GM19023 (cell line): ENCODE results near the gene TRPV6.

Experiments used
- ATAC-seq: cut with Tn5 transposase; IDR thresholded peaks from one replicate; pipeline ENCODE4 v1.9.1; 2021; ENCODE audit warnings: mild to moderate bottlenecking, moderate library complexity; ENCODE audit not compliant: unreplicated experiment

The TRPV6 gene

DNA sequence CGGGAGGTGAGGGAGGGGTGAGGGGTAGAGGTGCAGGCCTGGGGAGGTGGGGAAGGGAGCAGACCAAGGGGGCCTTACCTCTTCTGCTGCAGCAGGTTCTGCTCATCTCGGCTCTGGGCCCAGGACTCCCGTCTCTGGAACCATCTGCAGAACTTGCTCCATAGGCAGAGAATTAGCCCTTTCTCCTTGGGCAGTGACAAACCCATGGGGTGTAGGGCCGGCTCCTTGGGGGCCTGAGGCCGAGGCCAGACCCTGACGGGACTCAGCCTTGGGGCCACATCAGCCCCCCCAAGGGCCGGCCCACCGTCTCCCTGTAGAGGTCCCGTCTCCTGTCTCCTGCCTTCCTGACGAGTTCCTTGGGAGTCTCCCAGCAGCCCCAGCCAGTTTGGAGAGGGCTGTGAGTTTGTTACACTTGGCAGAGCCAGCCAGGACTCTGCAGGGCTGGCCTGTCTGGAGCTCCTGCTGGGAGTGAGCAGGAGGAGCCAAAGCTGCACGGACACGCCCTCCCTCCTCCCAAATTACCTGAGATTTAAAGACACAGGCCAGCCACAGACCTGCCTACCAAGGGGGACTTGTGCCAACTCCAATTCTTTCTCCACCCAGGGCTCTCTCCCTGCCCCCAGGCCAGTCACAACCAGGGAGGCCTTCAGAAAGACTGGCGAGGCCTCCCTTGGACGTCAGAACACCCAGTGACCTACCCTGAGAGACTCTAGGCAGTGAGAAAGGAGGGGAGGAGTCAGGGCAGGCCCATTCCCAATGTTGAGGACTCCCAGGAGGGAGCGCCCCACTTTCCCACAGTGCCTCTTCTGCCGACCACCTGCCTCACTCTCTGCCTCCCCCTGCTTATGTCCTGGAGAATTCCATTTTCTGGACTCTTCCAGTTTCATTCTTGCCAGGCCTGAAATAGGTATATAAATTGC is at the start of gene TRPV6:
TRPV6 (minus strand) TSS at position 435 of the 920 bp plus-strand sequence.
- no peak for ATAC-seq

DNA sequence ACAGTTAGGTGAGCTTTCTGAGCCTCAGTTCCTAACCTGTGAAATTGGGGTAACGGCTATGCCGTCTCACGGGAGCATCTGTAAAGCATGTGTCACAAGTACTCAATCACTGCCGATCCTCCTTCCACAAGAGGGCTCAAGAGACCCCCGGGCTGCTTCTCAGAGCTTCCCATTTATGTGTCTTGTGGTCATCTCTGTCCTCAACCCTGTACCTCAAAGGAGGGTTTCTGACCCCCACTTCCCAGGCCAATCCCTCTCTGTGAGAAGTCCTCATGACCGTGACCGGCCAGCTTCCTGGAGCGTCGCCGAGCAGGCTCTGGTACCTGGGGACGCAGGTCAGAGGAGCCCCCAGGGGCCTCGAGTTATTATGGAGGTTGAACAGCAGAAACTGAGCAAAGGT is 48.5 kb upstream of the TRPV6 start:
- ATAC-seq, result no peak

- no peak for ATAC-seq
Observed at GRCh38 chr7:142933624-142934023, 48.1 kb upstream of the TRPV6 start, which contains the start of gene TRPV5. Gene TRPV5 (minus strand): TSS chr7:142933746. CDS start chr7:142933459, 287 bp downstream.

GRCh38 chr7:142933092-142933475 is 47.5 kb upstream of the TRPV6 start:
- no peak for ATAC-seq

- no peak for ATAC-seq
Observed at GRCh38 chr7:142932386-142933091, 47.0 kb upstream of the TRPV6 start.

GRCh38 chr7:142930126-142930730 is 44.7 kb upstream of the TRPV6 start:
- no peak for ATAC-seq

DNA sequence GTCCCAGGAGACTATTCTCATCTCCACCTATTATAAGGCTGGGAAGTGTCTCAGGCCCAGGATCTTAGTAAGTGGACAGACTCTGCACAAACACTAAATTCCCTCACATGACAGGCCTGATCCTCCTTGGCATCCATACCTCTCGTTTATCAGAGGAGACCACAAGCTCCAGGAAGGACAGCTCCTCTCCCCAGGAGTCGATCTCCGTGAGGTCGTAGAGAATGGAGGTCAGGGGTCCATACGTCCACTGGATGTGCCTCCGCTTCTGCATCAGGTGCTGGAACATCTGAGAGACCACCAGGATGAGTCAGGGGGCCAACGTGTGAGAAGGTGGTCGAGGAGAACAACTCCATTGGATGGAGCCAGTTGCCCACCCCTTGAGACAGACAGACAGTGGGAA is 42.4 kb upstream of the TRPV6 start:
- no peak for ATAC-seq

GRCh38 chr7:142927085-142927745 is 41.7 kb upstream of the TRPV6 start:
- no peak for ATAC-seq

- ATAC-seq, result no peak
Observed at GRCh38 chr7:142925413-142925812, 39.9 kb upstream of the TRPV6 start.

GRCh38 chr7:142923391-142923790 is 37.8 kb upstream of the TRPV6 start:
- no peak for ATAC-seq

- ATAC-seq, result no peak
Observed at GRCh38 chr7:142919656-142920055, 34.1 kb upstream of the TRPV6 start.

- ATAC-seq, result no peak
Observed at GRCh38 chr7:142918901-142919300, 33.4 kb upstream of the TRPV6 start.

- ATAC-seq, result no peak
Observed at GRCh38 chr7:142917447-142917846, 31.9 kb upstream of the TRPV6 start.

DNA sequence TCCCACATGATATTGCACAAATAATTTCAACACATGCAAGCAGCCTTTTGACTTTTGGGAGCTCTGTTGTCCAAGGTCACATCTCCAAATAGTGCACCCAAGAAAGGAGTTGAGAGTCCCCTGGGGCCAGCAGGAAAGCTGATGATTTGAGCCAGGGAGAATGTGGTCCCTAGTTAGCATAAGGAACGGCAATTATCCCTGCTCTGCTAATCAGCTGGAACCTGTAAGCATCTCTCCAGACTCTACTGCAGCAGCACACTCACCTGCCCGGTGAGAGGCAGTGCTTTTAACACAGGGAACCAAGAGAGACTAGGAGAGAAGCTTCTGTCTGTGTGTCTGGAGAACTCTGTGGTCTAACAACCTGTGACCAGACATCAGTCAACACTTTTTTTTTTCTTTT is 31.0 kb upstream of the TRPV6 start:
- no peak for ATAC-seq

DNA sequence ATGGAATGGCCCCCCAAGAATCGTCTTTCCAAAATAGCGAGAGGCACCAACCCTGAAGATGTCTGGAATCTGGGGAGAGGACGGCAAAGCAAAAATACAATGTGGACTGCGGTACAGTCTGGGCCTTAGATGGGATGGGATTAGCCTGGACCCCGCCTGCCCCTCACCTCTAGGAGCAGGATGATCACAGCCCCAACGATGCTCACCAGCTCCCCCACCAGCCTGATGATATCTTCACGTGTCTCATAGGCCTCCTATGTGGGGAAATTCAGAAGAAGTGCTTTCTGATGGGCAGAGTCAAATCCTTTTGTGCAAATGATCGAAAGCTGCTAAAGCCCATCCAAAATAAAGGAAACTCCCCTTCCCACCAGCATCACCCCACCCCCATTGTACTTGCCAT is 29.8 kb upstream of the TRPV6 start:
- no peak for ATAC-seq

DNA sequence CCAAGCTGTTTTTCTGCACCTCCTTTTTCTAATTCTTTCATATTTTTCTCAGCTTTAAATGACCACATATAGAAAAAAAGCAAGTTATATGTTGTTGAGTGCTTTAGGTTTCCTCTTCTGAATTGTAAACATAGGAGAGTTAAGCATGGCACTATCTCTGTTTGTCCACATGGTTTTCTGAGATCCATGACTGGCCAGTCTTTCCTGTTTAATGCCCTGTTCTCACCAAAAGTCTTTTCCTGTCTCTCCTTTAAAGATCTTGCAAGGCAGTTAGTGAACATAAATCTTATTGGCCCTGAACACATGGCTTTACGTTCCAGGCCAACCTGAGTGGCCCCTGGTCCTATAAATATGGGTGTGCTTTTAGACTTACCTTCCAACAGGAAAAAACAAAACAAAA is 28.6 kb upstream of the TRPV6 start:
- no peak for ATAC-seq

DNA sequence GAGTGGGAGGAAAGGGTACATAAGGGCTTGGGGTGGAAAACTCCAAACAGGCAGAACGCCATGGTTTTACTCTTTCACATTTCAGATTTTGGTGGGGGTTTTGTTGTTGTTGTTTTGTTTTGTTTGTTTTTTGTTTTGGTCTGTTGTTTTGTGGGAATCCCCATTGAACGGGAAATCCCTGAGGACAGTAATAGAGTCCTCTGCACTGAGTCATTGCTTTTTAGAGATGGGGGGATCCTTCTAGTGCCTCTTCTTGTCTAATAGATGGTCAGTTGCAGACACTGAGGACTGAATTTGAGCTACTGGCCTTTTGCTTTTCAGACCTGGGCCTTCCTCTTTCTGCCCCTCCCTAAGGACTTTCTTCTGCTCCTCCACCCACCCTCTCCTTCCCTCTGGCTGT is 28.0 kb upstream of the TRPV6 start:
- no peak for ATAC-seq

- ATAC-seq, result no peak
Observed at GRCh38 chr7:142913051-142913450, 27.5 kb upstream of the TRPV6 start.

GRCh38 chr7:142910481-142910880 is 24.9 kb upstream of the TRPV6 start:
- no peak for ATAC-seq

DNA sequence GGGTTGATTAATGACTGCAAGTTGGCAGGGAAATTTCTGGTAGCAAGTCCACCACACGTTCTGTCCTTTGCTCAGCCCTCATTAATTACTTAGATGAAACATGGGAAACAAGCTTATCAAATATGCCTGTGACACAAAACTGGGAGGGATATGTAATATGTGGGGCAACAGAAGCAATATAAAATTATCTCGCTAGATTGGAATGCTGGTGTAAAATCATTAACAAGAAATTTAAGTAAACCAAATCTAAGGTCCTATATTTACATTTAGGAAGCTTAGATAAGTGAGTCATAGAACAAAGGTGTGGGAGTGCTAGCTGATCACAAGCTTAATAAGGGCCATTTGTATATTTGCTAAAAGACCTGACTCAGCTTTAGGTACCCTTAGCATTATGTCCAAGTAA is 24.5 kb upstream of the TRPV6 start:
- no peak for ATAC-seq
